PC-9 (cell line): Measurements from ENCODE around the gene CARD16.

Experiments
- EZH2 ChIP-seq: fragments of 200-600 bp; sonication (generic); IDR thresholded peaks from 2 replicates; pipeline ENCODE4 v1.8.0; 2017; ENCODE audit warnings: antibody characterized with exemption, low read depth
- TF ChIP-seq, protein P1 (sequence below): fragments of 200-600 bp; sonication (generic); conservative IDR thresholded peaks from 2 replicates; pipeline ENCODE4 v1.6.1; 2017; ENCODE audit warnings: mixed run types, antibody characterized with exemption, mild to moderate bottlenecking, moderate library complexity

DNA sequence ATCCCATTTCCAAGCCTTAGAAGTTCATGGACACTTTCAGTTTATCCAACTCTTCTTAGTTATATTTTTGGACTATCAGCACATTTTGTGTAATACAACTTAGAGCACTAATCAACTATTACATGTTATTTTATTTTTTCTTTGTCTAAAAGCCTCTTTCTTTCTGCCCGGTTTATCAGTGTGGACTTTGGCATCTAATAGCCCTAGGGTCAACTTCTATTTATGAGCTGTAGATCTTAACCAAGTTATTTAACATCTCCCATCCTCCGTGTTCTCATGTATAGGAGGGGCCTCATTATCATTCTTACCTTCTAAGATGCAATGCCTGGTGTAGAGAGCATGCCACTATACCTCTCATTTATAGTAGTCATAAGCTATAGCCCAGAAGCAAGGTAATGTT, 4.4 kb downstream of the CARD16 start:
- TF ChIP-seq, protein P1, sequence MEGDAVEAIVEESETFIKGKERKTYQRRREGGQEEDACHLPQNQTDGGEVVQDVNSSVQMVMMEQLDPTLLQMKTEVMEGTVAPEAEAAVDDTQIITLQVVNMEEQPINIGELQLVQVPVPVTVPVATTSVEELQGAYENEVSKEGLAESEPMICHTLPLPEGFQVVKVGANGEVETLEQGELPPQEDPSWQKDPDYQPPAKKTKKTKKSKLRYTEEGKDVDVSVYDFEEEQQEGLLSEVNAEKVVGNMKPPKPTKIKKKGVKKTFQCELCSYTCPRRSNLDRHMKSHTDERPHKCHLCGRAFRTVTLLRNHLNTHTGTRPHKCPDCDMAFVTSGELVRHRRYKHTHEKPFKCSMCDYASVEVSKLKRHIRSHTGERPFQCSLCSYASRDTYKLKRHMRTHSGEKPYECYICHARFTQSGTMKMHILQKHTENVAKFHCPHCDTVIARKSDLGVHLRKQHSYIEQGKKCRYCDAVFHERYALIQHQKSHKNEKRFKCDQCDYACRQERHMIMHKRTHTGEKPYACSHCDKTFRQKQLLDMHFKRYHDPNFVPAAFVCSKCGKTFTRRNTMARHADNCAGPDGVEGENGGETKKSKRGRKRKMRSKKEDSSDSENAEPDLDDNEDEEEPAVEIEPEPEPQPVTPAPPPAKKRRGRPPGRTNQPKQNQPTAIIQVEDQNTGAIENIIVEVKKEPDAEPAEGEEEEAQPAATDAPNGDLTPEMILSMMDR = no peak
- TF ChIP-seq EZH2 = no peak
